Right kidney (tissue), 1 donor: ENCODE measurements around the gene KCNG2.

ENCODE experiments used
- DNase-seq: peaks from one replicate; pipeline ENCODE4 v3.0.0-alpha.2; 2016

KCNG2 gene

GRCh38 chr18:79926715-79927606, 129.2 kb downstream of the KCNG2 start:
- DNase-seq: no peak

GRCh38 chr18:79927607-79928562, 130.1 kb downstream of the KCNG2 start:
- DNase-seq: no peak

GRCh38 chr18:79928563-79928960, 130.8 kb downstream of the KCNG2 start:
- no peak for DNase-seq

GRCh38 chr18:79930020-79930642, 132.4 kb downstream of the KCNG2 start:
- no peak for DNase-seq

GRCh38 chr18:79931475-79931874, 133.7 kb downstream of the KCNG2 start:
- DNase-seq: no peak

GRCh38 chr18:79932907-79933306, 135.2 kb downstream of the KCNG2 start:
- no peak for DNase-seq

GRCh38 chr18:79933765-79934164, 136.0 kb downstream of the KCNG2 start:
- no peak for DNase-seq

- no peak for DNase-seq
These were observed 136.8 kb downstream of the KCNG2 start for GRCh38 chr18:79934311-79935097.

GRCh38 chr18:79935098-79935480, 137.4 kb downstream of the KCNG2 start:
- no peak for DNase-seq

- no peak for DNase-seq
These were observed 137.8 kb downstream of the KCNG2 start for GRCh38 chr18:79935499-79935898.

GRCh38 chr18:79935925-79936324, 138.2 kb downstream of the KCNG2 start:
- DNase-seq: no peak

GRCh38 chr18:79936641-79937040, 138.9 kb downstream of the KCNG2 start:
- DNase-seq: no peak

- no peak for DNase-seq
These were observed 139.5 kb downstream of the KCNG2 start for GRCh38 chr18:79937103-79937860.

- no peak for DNase-seq
These were observed 140.5 kb downstream of the KCNG2 start for GRCh38 chr18:79938196-79938595.

GRCh38 chr18:79939096-79939495, 141.4 kb downstream of the KCNG2 start:
- no peak for DNase-seq

- no peak for DNase-seq
These were observed 142.5 kb downstream of the KCNG2 start for GRCh38 chr18:79940126-79940813.

- no peak for DNase-seq
These were observed 143.2 kb downstream of the KCNG2 start for GRCh38 chr18:79940814-79941472.

- no peak for DNase-seq
These were observed 143.9 kb downstream of the KCNG2 start for GRCh38 chr18:79941473-79942119.

GRCh38 chr18:79942211-79942610, 144.5 kb downstream of the KCNG2 start:
- DNase-seq: no peak
